Heart left ventricle (tissue), 13 donors: Measurements from ENCODE around the gene RFNG.

ENCODE experiments used
- POLR2A ChIP-seq, 2 donors: fragments of 450-650 bp; IDR thresholded peaks; one replicate each; pipeline ENCODE4 v1.6.1; 2017; ENCODE audit warnings: antibody characterized with exemption in 2 of 2, mild to moderate bottlenecking in 2 of 2, moderate library complexity in 2 of 2
- TF ChIP-seq, protein P1 (sequence below), 12 donors: fragments of 200-600 bp; sonication (generic) in 4 of 12; IDR thresholded peaks; one replicate each; pipeline versions ENCODE4 v1.5.0 to v1.8.0; 2018 to 2022; ENCODE audit warnings: antibody characterized with exemption in 12 of 12, mild to moderate bottlenecking in 5 of 12
- donor health status: ischemic (EF 13 %, LVEDD 7.1; RV severe dilation, severe dysfunction).
- donor health status: DM: no; HTN: yes; CAD: no.
- donor health status: DM: no; HTN: no; CAD: no.
- donor health status: ischemic (EF 25% LVEDD 6.9; RV normal size, moderate dysfunction).
- donor health status: ischemic (EF 25% LVEDD 5.7; RV mildly dilated, moderate dysfunction).
- donor health status: ischemic (EF 35%, LVEDD 5.7; RV mildly dilated, moderate dysfunction).
- donor health status: nonischemic (EF 11% LVEDD 7.7; RV severe dilation, severe dysfunction).
- donor health status: DM: yes; HTN: yes; CAD: no.
- donor health status: PGD.
- donor health status: ischemic (EF 29% LVEDD 5.4; RV normal size, mild dysfunction).
- donor health status: nonischemic (EF 23%, LVEDD 6.1; RV moderate dilation, normal function).

DNA sequence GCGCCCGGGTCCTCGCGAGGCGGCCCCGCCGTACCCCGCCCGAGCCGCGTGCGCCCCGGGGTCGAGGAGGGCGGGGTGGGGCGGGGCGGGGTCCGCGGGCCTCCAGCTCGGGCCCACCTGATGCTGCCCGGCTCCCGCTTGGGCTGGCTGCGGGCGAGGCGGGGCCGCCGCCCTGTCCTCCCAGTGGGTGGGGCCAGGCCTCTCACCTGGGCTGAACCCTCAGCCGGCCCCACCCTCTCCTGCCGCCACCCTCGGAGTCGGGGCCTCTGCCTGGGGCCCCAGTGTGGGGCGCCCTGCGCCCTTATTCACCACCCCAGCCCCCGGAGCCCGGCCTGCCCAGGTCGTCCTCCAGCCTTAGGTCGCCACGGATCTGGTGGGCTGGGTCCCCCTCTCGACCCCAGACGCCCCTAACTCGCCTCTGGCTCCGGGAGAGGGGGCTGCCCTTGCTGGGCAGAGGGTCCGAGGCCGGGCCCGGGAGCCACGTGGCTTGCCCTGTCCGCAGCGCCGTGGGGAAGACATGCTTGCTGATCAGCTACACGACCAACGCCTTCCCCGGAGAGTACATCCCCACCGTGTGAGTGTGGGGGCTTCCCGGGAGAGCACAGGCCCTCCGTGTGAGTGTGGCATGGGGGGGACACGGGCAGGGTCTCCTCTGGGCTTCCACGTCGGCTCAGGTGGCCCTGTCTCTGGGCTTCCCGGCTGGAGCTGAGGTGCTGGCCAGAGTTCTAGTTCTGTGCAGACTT, 19.6 kb downstream of the RFNG start:
- TF ChIP-seq POLR2A (IDR thresholded peaks at IDR 0.05) = no peak
- TF ChIP-seq, protein P1, sequence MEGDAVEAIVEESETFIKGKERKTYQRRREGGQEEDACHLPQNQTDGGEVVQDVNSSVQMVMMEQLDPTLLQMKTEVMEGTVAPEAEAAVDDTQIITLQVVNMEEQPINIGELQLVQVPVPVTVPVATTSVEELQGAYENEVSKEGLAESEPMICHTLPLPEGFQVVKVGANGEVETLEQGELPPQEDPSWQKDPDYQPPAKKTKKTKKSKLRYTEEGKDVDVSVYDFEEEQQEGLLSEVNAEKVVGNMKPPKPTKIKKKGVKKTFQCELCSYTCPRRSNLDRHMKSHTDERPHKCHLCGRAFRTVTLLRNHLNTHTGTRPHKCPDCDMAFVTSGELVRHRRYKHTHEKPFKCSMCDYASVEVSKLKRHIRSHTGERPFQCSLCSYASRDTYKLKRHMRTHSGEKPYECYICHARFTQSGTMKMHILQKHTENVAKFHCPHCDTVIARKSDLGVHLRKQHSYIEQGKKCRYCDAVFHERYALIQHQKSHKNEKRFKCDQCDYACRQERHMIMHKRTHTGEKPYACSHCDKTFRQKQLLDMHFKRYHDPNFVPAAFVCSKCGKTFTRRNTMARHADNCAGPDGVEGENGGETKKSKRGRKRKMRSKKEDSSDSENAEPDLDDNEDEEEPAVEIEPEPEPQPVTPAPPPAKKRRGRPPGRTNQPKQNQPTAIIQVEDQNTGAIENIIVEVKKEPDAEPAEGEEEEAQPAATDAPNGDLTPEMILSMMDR (IDR thresholded peaks at IDR 0.05) = no peak
